Calu3 (cell line): ENCODE measurements around the gene LYZL6. TPM values are rescaled to one million over a fixed set of nuclear protein-coding genes. Genes with fewer than 3 reads are reported as not detected.

ENCODE experiments used
- BruUV-seq: library from RNA; stranded (reverse); fragments of 400-500 nt; replicated peaks from 2 replicates; lab custom pipeline; 2021; lab: Mats Ljungman, UMichigan
- CTCF ChIA-PET: fragments of 300-600 bp; sonication (Branson Sonifier 250); formaldehyde crosslinking; loops from one replicate; lab custom pipeline; 2022; ENCODE audit warnings: antibody characterized with exemption; lab: Charles Lee
- DNase-seq: peaks from one replicate; pipeline ENCODE4 v3.0.0; 2022
- H3K27ac Mint-ChIP-seq: one replicate; pipeline ENCODE4 v1.8.0; 2022; ENCODE audit warnings: mixed read lengths; ENCODE audit not compliant: unreplicated experiment
- H3K27me3 Mint-ChIP-seq: one replicate; pipeline ENCODE4 v1.8.0; 2022; ENCODE audit warnings: mixed read lengths; ENCODE audit not compliant: unreplicated experiment
- H3K36me3 Mint-ChIP-seq: one replicate; pipeline ENCODE4 v1.8.0; 2022; ENCODE audit warnings: mild to moderate bottlenecking, moderate library complexity, mixed read lengths; ENCODE audit not compliant: insufficient read depth, unreplicated experiment
- H3K4me1 Mint-ChIP-seq: one replicate; pipeline ENCODE4 v1.8.0; 2022; ENCODE audit warnings: mild to moderate bottlenecking, low read depth, mixed read lengths; ENCODE audit not compliant: unreplicated experiment
- H3K4me3 Mint-ChIP-seq: one replicate; pipeline ENCODE4 v1.8.0; 2022; ENCODE audit warnings: mild to moderate bottlenecking, low read depth, moderate library complexity, mixed read lengths; ENCODE audit not compliant: unreplicated experiment
- H3K9me3 Mint-ChIP-seq: one replicate; pipeline ENCODE4 v1.8.0; 2022; ENCODE audit warnings: low read depth, mixed read lengths; ENCODE audit not compliant: unreplicated experiment
- CTCF ChIP-seq: fragments of 200-600 bp; IDR thresholded peaks from one replicate; pipeline ENCODE4 v1.8.0; 2022; ENCODE audit warnings: antibody characterized with exemption; ENCODE audit not compliant: unreplicated experiment
- intact Hi-C: fragments of 100-400 bp; cut with micrococcal nuclease; formaldehyde crosslinking; loops from one replicate; pipeline ENCODE4 v1.10.0; 2022; ENCODE audit not compliant: unreplicated experiment
- total RNA-seq: library from RNA; stranded (reverse); gene quantifications from 2 replicates; pipeline ENCODE4 v1.2.3, GENCODE V29; 2022

LYZL6 gene
- total RNA-seq, 1 experiment from 2014 or later = not detected

DNA sequence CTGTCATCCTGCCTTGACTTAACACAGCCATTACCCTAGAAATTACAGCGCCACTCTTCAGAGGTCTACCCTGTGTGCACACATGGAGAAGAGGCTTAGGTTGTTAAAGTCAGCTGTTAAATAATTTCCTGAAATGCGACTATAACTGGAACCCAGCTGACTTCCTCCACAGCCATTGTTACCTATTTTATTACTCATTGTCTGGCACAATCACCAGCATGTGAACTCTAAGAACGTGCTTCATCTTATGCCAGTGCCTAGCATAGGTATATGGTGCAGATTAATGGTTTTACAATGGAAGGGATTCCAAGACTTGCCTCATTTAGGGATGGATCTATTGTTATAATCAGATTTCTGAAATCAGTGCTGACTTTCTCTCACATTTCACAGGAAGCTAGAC, 24.8 kb downstream of the LYZL6 start:
- intact Hi-C loops = no loop called here
- BruUV-seq = no TSS peak
- no peaks in the 10 kb centered on the region for H3K4me1 Mint-ChIP-seq
- no peak for DNase-seq
- CTCF ChIA-PET = no interaction called here
- H3K27me3 Mint-ChIP-seq = no peaks in the 10 kb centered on the region
- no peak for TF ChIP-seq CTCF
- H3K27ac Mint-ChIP-seq = no peak overlapping the region
- H3K9me3 Mint-ChIP-seq = no peaks in the 10 kb centered on the region
- H3K4me3 Mint-ChIP-seq = no peak overlapping the region
- H3K36me3 Mint-ChIP-seq = no peaks in the 10 kb centered on the region

- no peak overlapping the region for H3K27ac Mint-ChIP-seq
- no peaks in the 10 kb centered on the region for H3K36me3 Mint-ChIP-seq
- no peak for DNase-seq
- CTCF ChIA-PET = interaction anchor here (0.6 kb wide), 1 partner anchor 373 kb away, joined by 5 read pairs; no protein-coding TSS in a partner anchor
- no peak for TF ChIP-seq CTCF
- no peaks in the 10 kb centered on the region for H3K4me1 Mint-ChIP-seq
- BruUV-seq = no TSS peak
- no peaks in the 10 kb centered on the region for H3K27me3 Mint-ChIP-seq
- H3K4me3 Mint-ChIP-seq = no peak overlapping the region
- no peaks in the 10 kb centered on the region for H3K9me3 Mint-ChIP-seq
- intact Hi-C loops = no loop called here
Observed at GRCh38 chr17:35917519-35918213, 25.8 kb downstream of the LYZL6 start.

DNA sequence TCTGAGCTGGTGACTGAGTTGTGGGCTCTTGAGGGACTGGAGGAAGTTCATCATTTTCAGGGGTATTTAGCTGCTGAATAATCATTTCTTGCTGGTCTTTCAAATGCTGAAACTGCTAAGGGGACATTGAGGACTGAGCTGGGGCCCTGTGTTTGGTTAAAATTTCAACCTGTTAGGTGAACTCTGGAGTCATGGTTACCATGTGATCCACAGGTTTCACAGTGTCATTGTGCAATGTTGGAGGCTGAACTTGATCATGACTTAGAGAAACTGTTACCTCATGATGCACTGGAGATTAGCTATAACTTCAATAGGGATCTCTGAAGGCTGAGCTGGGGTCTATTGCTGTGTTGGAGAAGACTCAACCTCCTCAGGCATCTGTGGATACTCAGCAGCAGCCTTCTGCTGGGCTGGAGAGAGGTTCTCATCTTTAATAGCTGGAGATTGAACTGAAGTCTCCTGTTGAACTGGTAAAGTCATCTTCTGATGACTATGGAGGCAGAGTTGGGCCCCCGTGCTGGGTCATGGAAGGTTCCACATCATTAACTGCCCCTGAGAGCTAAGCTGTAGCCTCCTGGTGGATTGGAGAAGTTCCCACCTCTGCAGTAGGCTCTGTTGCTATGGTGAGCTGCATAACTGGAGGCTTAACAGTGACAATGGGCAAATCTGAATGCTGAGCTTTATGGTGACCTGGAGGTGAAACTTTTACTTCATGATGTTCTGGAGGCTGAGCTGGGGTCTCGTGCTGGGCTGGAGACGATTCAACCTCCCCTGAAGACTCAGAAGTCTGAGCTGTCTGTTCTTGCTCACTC, 28.2 kb downstream of the LYZL6 start:
- intact Hi-C loops = no loop called here
- TF ChIP-seq CTCF = no peak
- no peaks in the 10 kb centered on the region for H3K4me1 Mint-ChIP-seq
- H3K27me3 Mint-ChIP-seq = no peaks in the 10 kb centered on the region
- peaks cover 3% of the 10 kb centered on the region for H3K9me3 Mint-ChIP-seq
- CTCF ChIA-PET = interaction anchor here (0.6 to 0.7 kb wide), 2 partner anchors 12 to 74 kb away, joined by 3 to 4 read pairs; no protein-coding TSS in a partner anchor
- H3K4me3 Mint-ChIP-seq = no peak overlapping the region
- no TSS peak for BruUV-seq
- no peaks in the 10 kb centered on the region for H3K36me3 Mint-ChIP-seq
- no peak for DNase-seq
- H3K27ac Mint-ChIP-seq = no peak overlapping the region

DNA sequence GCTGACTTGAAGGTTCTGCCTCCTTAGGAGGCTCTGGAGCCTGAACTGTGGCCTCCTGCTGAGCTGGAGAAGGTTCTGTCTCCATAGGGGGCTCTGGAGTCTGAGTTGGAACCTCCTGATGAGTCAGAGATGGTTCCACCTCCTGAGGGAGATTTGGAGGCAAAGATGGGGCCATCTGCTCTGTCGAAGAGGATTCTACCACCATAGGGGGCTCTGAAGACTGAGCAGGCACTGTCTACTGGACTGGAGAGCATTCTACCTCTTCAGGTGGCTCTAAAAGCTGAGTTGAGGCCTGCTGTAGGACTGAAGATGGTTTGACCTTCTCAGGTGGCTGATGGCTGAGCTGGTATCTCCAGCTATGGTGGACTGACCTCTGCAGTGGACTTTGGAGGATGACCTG, 29.2 kb downstream of the LYZL6 start:
- no peaks in the 10 kb centered on the region for H3K36me3 Mint-ChIP-seq
- H3K27ac Mint-ChIP-seq = no peak overlapping the region
- H3K9me3 Mint-ChIP-seq = peaks cover 3% of the 10 kb centered on the region
- H3K4me3 Mint-ChIP-seq = no peak overlapping the region
- TF ChIP-seq CTCF = no peak
- DNase-seq = no peak
- peaks cover 2% of the 10 kb centered on the region for H3K27me3 Mint-ChIP-seq
- no TSS peak for BruUV-seq
- no peaks in the 10 kb centered on the region for H3K4me1 Mint-ChIP-seq
- CTCF ChIA-PET = no interaction called here
- intact Hi-C loops = no loop called here
